ENCODE data around the gene ERMP1.

The ERMP1 gene

GRCh38 chr9:5764130-5764868 is 68.6 kb downstream of the ERMP1 start:
- peak; percentile 60 for DNase-seq (ENCODE audit: low read depth)
- no peak overlapping the region for H3K4me3 ChIP-seq (ENCODE audit: low read depth, low read length)
- no peak for TF ChIP-seq CTCF (IDR thresholded peaks at IDR 0.05; ENCODE audit: low read depth, low read length, missing control alignments)

GRCh38 chr9:5762421-5762820 is 70.5 kb downstream of the ERMP1 start:
- H3K4me3 ChIP-seq (ENCODE audit: low read depth, low read length), result no peak overlapping the region
- TF ChIP-seq CTCF (IDR thresholded peaks at IDR 0.05; ENCODE audit: low read depth, low read length, missing control alignments), result no peak
- DNase-seq (ENCODE audit: low read depth), result no peak

- H3K4me3 ChIP-seq (ENCODE audit: low read depth, low read length), result no peak overlapping the region
- DNase-seq (ENCODE audit: low read depth), result no peak
- TF ChIP-seq CTCF (IDR thresholded peaks at IDR 0.05; ENCODE audit: low read depth, low read length, missing control alignments), result no peak
Observed at GRCh38 chr9:5760338-5760737, 72.6 kb downstream of the ERMP1 start.

GRCh38 chr9:5756633-5757032 is 76.3 kb downstream of the ERMP1 start:
- TF ChIP-seq CTCF (IDR thresholded peaks at IDR 0.05; ENCODE audit: low read depth, low read length, missing control alignments), result no peak
- DNase-seq (ENCODE audit: low read depth), result no peak
- no peak overlapping the region for H3K4me3 ChIP-seq (ENCODE audit: low read depth, low read length)

- no peak overlapping the region for H3K4me3 ChIP-seq (ENCODE audit: low read depth, low read length)
- no peak for DNase-seq (ENCODE audit: low read depth)
Observed at GRCh38 chr9:5750569-5750968, 82.3 kb downstream of the ERMP1 start.

GRCh38 chr9:5749306-5749705 is 83.6 kb downstream of the ERMP1 start:
- no peak for TF ChIP-seq CTCF (IDR thresholded peaks at IDR 0.05; ENCODE audit: low read depth, low read length, missing control alignments)
- no peak overlapping the region for H3K4me3 ChIP-seq (ENCODE audit: low read depth, low read length)
- DNase-seq (ENCODE audit: low read depth), result no peak

More at GRCh38 chr9:5750569-5750968, 82.3 kb downstream of the ERMP1 start:
- no peak for TF ChIP-seq CTCF (IDR thresholded peaks at IDR 0.05; ENCODE audit: low read depth, low read length, missing control alignments)

- no peak overlapping the region for H3K4me3 ChIP-seq (ENCODE audit: low read depth, low read length)
- no peak for DNase-seq (ENCODE audit: low read depth)
- no peak for TF ChIP-seq CTCF (IDR thresholded peaks at IDR 0.05; ENCODE audit: low read depth, low read length, missing control alignments)
Observed at GRCh38 chr9:5748438-5748837, 84.5 kb downstream of the ERMP1 start.
